Type B pancreatic cell (in vitro differentiated cells): ENCODE data around the gene KIF26B. TPM values are rescaled to one million over a fixed set of nuclear protein-coding genes. Genes with fewer than 3 reads are reported as not detected.
A peak's percentile ranks its signal among the peaks of the same experiment; 100 is the strongest.

ENCODE experiments used
- DNase-seq: peaks from one replicate; pipeline ENCODE4 v3.0.0; 2021; ENCODE audit warnings: mixed read lengths; ENCODE audit not compliant: unreplicated experiment; ENCODE audit errors: extremely low spot score
- H3K27ac Mint-ChIP-seq: 2 replicates; pipeline ENCODE4 v1.8.0; 2021; ENCODE audit warnings: mild to moderate bottlenecking, mixed read lengths
- H3K27me3 Mint-ChIP-seq: 2 replicates; pipeline ENCODE4 v1.8.0; 2021; ENCODE audit warnings: mixed read lengths
- H3K36me3 Mint-ChIP-seq: 2 replicates; pipeline ENCODE4 v1.8.0; 2021; ENCODE audit warnings: mixed read lengths
- H3K4me1 Mint-ChIP-seq: one replicate; pipeline ENCODE4 v1.8.0; 2021; ENCODE audit warnings: mixed read lengths; ENCODE audit not compliant: unreplicated experiment
- H3K4me3 Mint-ChIP-seq: 2 replicates; pipeline ENCODE4 v1.8.0; 2021; ENCODE audit warnings: mild to moderate bottlenecking, mixed read lengths
- H3K9me3 Mint-ChIP-seq: 2 replicates; pipeline ENCODE4 v1.8.0; 2021; ENCODE audit warnings: mixed read lengths
- CTCF ChIP-seq: fragments of 200-600 bp; sonication (generic); conservative IDR thresholded peaks from 2 replicates; pipeline ENCODE4 v1.5.0; 2021; ENCODE audit warnings: antibody characterized with exemption, mild to moderate bottlenecking
- total RNA-seq: library from RNA; stranded (reverse); gene quantifications from 2 replicates; pipeline ENCODE4 v1.2.1, GENCODE V29; 2021; ENCODE audit warnings: low replicate concordance

The KIF26B gene
- total RNA-seq, 1 donor from 2014 or later, result 22.1 TPM

GRCh38 chr1:245382981-245383380 lies 228.2 kb downstream of the KIF26B start:
- Mint-ChIP-seq H3K36me3 (peaks cover 5% of the 10 kb centered on the region), H3K27ac (no peak overlapping the region), H3K27me3 (peaks cover 21% of the 10 kb centered on the region), H3K4me3 (no peak overlapping the region), H3K4me1 (peaks cover 26% of the 10 kb centered on the region), H3K9me3 (no peaks in the 10 kb centered on the region)
- DNase-seq, result no peak
- TF ChIP-seq CTCF, result no peak

GRCh38 chr1:245383396-245384330 lies 228.9 kb downstream of the KIF26B start:
- TF ChIP-seq CTCF, result no peak
- Mint-ChIP-seq H3K27me3 (peaks cover 21% of the 10 kb centered on the region), H3K27ac (no peak overlapping the region), H3K36me3 (peaks cover 5% of the 10 kb centered on the region), H3K9me3 (no peaks in the 10 kb centered on the region), H3K4me3 (peak overlapping the region; percentile 23), H3K4me1 (peaks cover 30% of the 10 kb centered on the region)
- DNase-seq, result no peak

GRCh38 chr1:245386297-245386971 lies 231.6 kb downstream of the KIF26B start:
- Mint-ChIP-seq H3K27me3 (peaks cover 21% of the 10 kb centered on the region), H3K4me3 (no peak overlapping the region), H3K27ac (no peak overlapping the region), H3K4me1 (peaks cover 31% of the 10 kb centered on the region), H3K36me3 (peaks cover 5% of the 10 kb centered on the region), H3K9me3 (no peaks in the 10 kb centered on the region)
- no peak for TF ChIP-seq CTCF
- DNase-seq, result no peak

GRCh38 chr1:245388687-245389086 lies 233.9 kb downstream of the KIF26B start:
- no peak overlapping the region for H3K4me3 Mint-ChIP-seq
- H3K27ac Mint-ChIP-seq, result no peak overlapping the region
- peaks cover 17% of the 10 kb centered on the region for H3K27me3 Mint-ChIP-seq
- peaks cover 22% of the 10 kb centered on the region for H3K4me1 Mint-ChIP-seq
- no peak for TF ChIP-seq CTCF
- peaks cover 5% of the 10 kb centered on the region for H3K36me3 Mint-ChIP-seq
- no peak for DNase-seq
- peaks cover 5% of the 10 kb centered on the region for H3K9me3 Mint-ChIP-seq

- Mint-ChIP-seq H3K4me1 (peaks cover 17% of the 10 kb centered on the region), H3K27me3 (peaks cover 10% of the 10 kb centered on the region)
These were observed 235.1 kb downstream of the KIF26B start for GRCh38 chr1:245389873-245390272.

More at GRCh38 chr1:245389873-245390272, 235.1 kb downstream of the KIF26B start:
- no peak for DNase-seq
- H3K4me3 Mint-ChIP-seq, result no peak overlapping the region
- no peak for TF ChIP-seq CTCF
- H3K36me3 Mint-ChIP-seq, result peaks cover 5% of the 10 kb centered on the region
- no peak overlapping the region for H3K27ac Mint-ChIP-seq
- peaks cover 5% of the 10 kb centered on the region for H3K9me3 Mint-ChIP-seq
